B cell (primary cell): ENCODE data around the gene UMODL1. TPM values are rescaled to one million over a fixed set of nuclear protein-coding genes. Genes with fewer than 3 reads are reported as not detected.

Experiments used
- ATAC-seq: fragments of 200-7000 bp; cut with Tn5 transposase; one replicate; pipeline ENCODE4 v1.10.0; 2021; ENCODE audit warnings: low read depth, mild to moderate bottlenecking, moderate number of reproducible peaks, moderate library complexity
- CTCF ChIA-PET: fragments of 350-600 bp; sonication (Branson Sonifier 250); formaldehyde crosslinking; loops from one replicate; lab custom pipeline; 2021; ENCODE audit warnings: antibody characterized with exemption, inconsistent platforms; lab: Charles Lee
- POLR2A ChIA-PET: fragments of 350-600 bp; sonication (Branson Sonifier 250); formaldehyde crosslinking; loops from one replicate; lab custom pipeline; 2021; ENCODE audit warnings: antibody characterized with exemption; lab: Charles Lee
- DNase-seq: peaks from one replicate; pipeline ENCODE4 v3.0.0; 2013
- H2AFZ ChIP-seq: 2 replicates; pipeline ENCODE4 v1.6.1; 2012; ENCODE audit warnings: mild to moderate bottlenecking, low read depth, low read length; ENCODE audit not compliant: insufficient read depth, poor library complexity, severe bottlenecking
- H3K27ac ChIP-seq, 2 donors: 1 replicate in 1 of 2; 2 replicates in 1 of 2; pipeline ENCODE4 v1.5.1; 2012 to 2013; ENCODE audit warnings: low read length in 2 of 2, mild to moderate bottlenecking in 2 of 2, moderate library complexity in 1 of 2
- H3K27me3 ChIP-seq, 4 experiments: fragments of 200-600 bp in 1 of 4; sonication (generic) in 1 of 4; replicated peaks in 1 of 4; 1 replicate in 2 of 4; 2 replicates in 2 of 4; pipeline versions ENCODE4 v1.6.1 to v1.7.0; 2013 to 2016; ENCODE audit warnings: low read length in 3 of 4, mild to moderate bottlenecking in 2 of 4, mixed read lengths in 1 of 4, moderate library complexity in 1 of 4; ENCODE audit not compliant: insufficient read depth in 4 of 4, control insufficient read depth in 3 of 4; ENCODE audit errors: control extremely low read depth in 1 of 4
- H3K36me3 ChIP-seq, 2 experiments: replicated peaks in 1 of 2; 1 replicate in 1 of 2; 2 replicates in 1 of 2; pipeline versions ENCODE4 v1.6.1 to v1.7.1; 2013; ENCODE audit warnings: low read length in 1 of 2; ENCODE audit not compliant: insufficient read depth in 2 of 2, control insufficient read depth in 1 of 2; ENCODE audit errors: control extremely low read depth in 1 of 2, extremely low read depth in 1 of 2
- H3K4me1 ChIP-seq, 2 donors: fragments of 200-600 bp in 1 of 2; sonication (generic) in 1 of 2; 1 replicate in 1 of 2; 2 replicates in 1 of 2; pipeline versions ENCODE4 v1.5.1 to v1.6.1; 2013 to 2017; ENCODE audit warnings: low read length in 2 of 2; ENCODE audit not compliant: control insufficient read depth in 2 of 2, insufficient read depth in 2 of 2
- H3K4me2 ChIP-seq: replicated peaks from 2 replicates; pipeline ENCODE3; 2012; ENCODE audit warnings: mild to moderate bottlenecking, low read depth, low read length; ENCODE audit not compliant: poor library complexity, severe bottlenecking
- H3K4me3 ChIP-seq, 5 experiments: fragments of 200-600 bp in 1 of 5; sonication (generic) in 1 of 5; 1 replicate in 3 of 5; 2 replicates in 2 of 5; pipeline versions ENCODE4 v1.5.1 to v1.7.0; 2011 to 2016; ENCODE audit warnings: low read length in 4 of 5, mild to moderate bottlenecking in 4 of 5, low read depth in 2 of 5, control low read depth in 1 of 5, moderate library complexity in 1 of 5; ENCODE audit not compliant: insufficient read depth in 1 of 5; ENCODE audit errors: control extremely low read depth in 1 of 5, extremely low read depth in 1 of 5
- H3K79me2 ChIP-seq: fragments of 200-600 bp; sonication (generic); one replicate; pipeline ENCODE4 v1.6.0; 2016; ENCODE audit warnings: low read length; ENCODE audit not compliant: control insufficient read depth, insufficient read depth
- H3K9ac ChIP-seq: fragments of 200-600 bp; sonication (generic); 2 replicates; pipeline ENCODE4 v1.6.1; 2017; ENCODE audit warnings: mild to moderate bottlenecking, low read length, moderate library complexity
- H3K9me3 ChIP-seq, 3 donors: one replicate each; pipeline versions ENCODE4 v1.6.1 to v1.7.1; 2013; ENCODE audit warnings: low read length in 2 of 3; ENCODE audit not compliant: control insufficient read depth in 2 of 3, insufficient read depth in 1 of 3; ENCODE audit errors: control extremely low read depth in 1 of 3
- H4K20me1 ChIP-seq: 2 replicates; pipeline ENCODE4 v1.6.0; 2012; ENCODE audit warnings: mild to moderate bottlenecking, low read length; ENCODE audit not compliant: insufficient read depth, control insufficient read depth, poor library complexity, severe bottlenecking
- H3K27ac Mint-ChIP-seq: one replicate; pipeline ENCODE4 v1.8.0; 2021; ENCODE audit warnings: mixed read lengths
- H3K27me3 Mint-ChIP-seq: one replicate; pipeline ENCODE4 v1.8.0; 2021; ENCODE audit warnings: mixed read lengths
- H3K4me1 Mint-ChIP-seq: one replicate; pipeline ENCODE4 v1.8.0; 2021; ENCODE audit warnings: mixed read lengths
- H3K4me3 Mint-ChIP-seq: one replicate; pipeline ENCODE4 v1.8.0; 2021; ENCODE audit warnings: mixed read lengths
- H3K9me3 Mint-ChIP-seq: one replicate; pipeline ENCODE4 v1.8.0; 2022; ENCODE audit warnings: mixed read lengths; ENCODE audit not compliant: insufficient read depth
- EZH2 ChIP-seq: IDR thresholded peaks from 2 replicates; pipeline ENCODE4 v1.6.1; 2012; ENCODE audit warnings: borderline replicate concordance, low read depth, mild to moderate bottlenecking, moderate library complexity, low read length; ENCODE audit not compliant: insufficient read depth, poor library complexity, severe bottlenecking
- WGBS: methylation state at CpG from one replicate; pipeline ENCODE4 v1.1.5; 2013; ENCODE audit warnings: missing lambda C conversion rate; ENCODE audit not compliant: insufficient coverage; 5-methylcytosine and 5-hydroxymethylcytosine counted together
- intact Hi-C: fragments of 100-400 bp; cut with micrococcal nuclease; formaldehyde crosslinking; loops from one replicate; pipeline ENCODE4 v1.10.0; 2022
- polyA plus RNA-seq: library from polyadenylated mRNA; depleted of rRNA; stranded (reverse); fragments of >200 nt; gene quantifications from 2 replicates; pipeline ENCODE4 v1.2.3, GENCODE V29; 2012
- total RNA-seq, 2 donors: library from RNA; stranded (reverse); fragments of 120-200 nt in 1 of 2; gene quantifications; 1 replicate in 1 of 2; 2 replicates in 1 of 2; pipeline versions ENCODE4 v1.2.3 to v1.2.4, GENCODE V29; 2013 to 2022
- TF ChIP-seq, protein P1 (sequence below): fragments of 200-600 bp; IDR thresholded peaks from one replicate; pipeline ENCODE4 v1.8.0; 2022; ENCODE audit warnings: antibody characterized with exemption, mild to moderate bottlenecking

Gene UMODL1
- total and polyA plus RNA-seq, 2 donors (not counting 1 experiment from before 2014, with no cell fraction given): 0.10 to 0.49 TPM

- Histone ChIP-seq H3K4me2 (no peak overlapping the region), H3K27ac (no peak overlapping the region), H2AFZ (no peak overlapping the region), H3K9ac (no peak overlapping the region), H3K9me3 (peaks cover 0 to 4% (median 0%) of the 10 kb centered on the region in 3 donors), H4K20me1 (no peaks in the 10 kb centered on the region), H3K4me1 (no peaks in the 10 kb centered on the region), H3K4me3 (no peak overlapping the region), H3K36me3 (no peaks in the 10 kb centered on the region), H3K27me3 (no peaks in the 10 kb centered on the region), H3K79me2 (no peaks in the 10 kb centered on the region)
- ATAC-seq: no peak
- Mint-ChIP-seq H3K4me3 (no peak overlapping the region), H3K27me3 (no peaks in the 10 kb centered on the region), H3K4me1 (no peaks in the 10 kb centered on the region), H3K27ac (no peak overlapping the region), H3K9me3 (no peaks in the 10 kb centered on the region)
- CTCF ChIA-PET: interaction anchor here (0.8 to 1.1 kb wide), 5 partner anchors 23 to 1909 kb away, joined by 3 to 5 read pairs (median 4); no protein-coding TSS in a partner anchor
- WGBS: 83% methylated on average over 6 of the region's 14 CpGs
- intact Hi-C loops: no loop called here
- POLR2A ChIA-PET: no interaction called here
- no peak for DNase-seq
- TF ChIP-seq EZH2: no peak
- TF ChIP-seq, protein P1, sequence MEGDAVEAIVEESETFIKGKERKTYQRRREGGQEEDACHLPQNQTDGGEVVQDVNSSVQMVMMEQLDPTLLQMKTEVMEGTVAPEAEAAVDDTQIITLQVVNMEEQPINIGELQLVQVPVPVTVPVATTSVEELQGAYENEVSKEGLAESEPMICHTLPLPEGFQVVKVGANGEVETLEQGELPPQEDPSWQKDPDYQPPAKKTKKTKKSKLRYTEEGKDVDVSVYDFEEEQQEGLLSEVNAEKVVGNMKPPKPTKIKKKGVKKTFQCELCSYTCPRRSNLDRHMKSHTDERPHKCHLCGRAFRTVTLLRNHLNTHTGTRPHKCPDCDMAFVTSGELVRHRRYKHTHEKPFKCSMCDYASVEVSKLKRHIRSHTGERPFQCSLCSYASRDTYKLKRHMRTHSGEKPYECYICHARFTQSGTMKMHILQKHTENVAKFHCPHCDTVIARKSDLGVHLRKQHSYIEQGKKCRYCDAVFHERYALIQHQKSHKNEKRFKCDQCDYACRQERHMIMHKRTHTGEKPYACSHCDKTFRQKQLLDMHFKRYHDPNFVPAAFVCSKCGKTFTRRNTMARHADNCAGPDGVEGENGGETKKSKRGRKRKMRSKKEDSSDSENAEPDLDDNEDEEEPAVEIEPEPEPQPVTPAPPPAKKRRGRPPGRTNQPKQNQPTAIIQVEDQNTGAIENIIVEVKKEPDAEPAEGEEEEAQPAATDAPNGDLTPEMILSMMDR: no peak
These were observed 100.3 kb downstream of the UMODL1 start for GRCh38 chr21:42171091-42172053.
